WI38 (cell line): ENCODE measurements around the gene ITPRID2.

ENCODE experiments used
- H3K4me3 ChIP-seq: 2 replicates; pipeline ENCODE4 v1.5.1; 2011; ENCODE audit warnings: low read depth, mild to moderate bottlenecking, control low read depth, low read length
- TF ChIP-seq, protein P1 (sequence below): IDR thresholded peaks from 2 replicates; pipeline ENCODE4 v1.5.1; 2012; ENCODE audit warnings: low read depth, mild to moderate bottlenecking, control low read depth, low read length

The ITPRID2 gene

DNA sequence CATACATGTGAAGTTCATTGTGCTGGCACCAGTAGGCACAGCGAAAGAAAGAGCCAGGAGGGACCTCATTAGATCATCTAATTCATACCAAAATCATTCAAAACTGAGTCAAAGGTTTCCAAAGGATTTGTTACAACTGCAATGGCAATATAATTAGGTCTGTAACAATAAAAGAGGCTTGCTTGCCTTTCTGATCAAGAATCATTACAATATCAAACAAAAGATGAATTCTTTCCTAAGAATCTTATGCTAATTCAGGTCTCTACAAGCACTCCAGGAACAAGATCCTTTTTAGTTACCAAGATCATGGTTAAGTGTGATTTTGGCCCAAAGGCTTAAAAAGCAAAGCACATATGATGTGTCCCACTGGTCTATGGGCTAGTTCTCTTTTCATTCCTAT is 41.9 kb upstream of the ITPRID2 start:
- H3K4me3 ChIP-seq: no peak overlapping the region
- TF ChIP-seq, protein P1, sequence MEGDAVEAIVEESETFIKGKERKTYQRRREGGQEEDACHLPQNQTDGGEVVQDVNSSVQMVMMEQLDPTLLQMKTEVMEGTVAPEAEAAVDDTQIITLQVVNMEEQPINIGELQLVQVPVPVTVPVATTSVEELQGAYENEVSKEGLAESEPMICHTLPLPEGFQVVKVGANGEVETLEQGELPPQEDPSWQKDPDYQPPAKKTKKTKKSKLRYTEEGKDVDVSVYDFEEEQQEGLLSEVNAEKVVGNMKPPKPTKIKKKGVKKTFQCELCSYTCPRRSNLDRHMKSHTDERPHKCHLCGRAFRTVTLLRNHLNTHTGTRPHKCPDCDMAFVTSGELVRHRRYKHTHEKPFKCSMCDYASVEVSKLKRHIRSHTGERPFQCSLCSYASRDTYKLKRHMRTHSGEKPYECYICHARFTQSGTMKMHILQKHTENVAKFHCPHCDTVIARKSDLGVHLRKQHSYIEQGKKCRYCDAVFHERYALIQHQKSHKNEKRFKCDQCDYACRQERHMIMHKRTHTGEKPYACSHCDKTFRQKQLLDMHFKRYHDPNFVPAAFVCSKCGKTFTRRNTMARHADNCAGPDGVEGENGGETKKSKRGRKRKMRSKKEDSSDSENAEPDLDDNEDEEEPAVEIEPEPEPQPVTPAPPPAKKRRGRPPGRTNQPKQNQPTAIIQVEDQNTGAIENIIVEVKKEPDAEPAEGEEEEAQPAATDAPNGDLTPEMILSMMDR: no peak

GRCh38 chr2:181850936-181851560 is 40.5 kb upstream of the ITPRID2 start:
- TF ChIP-seq, protein P1: no peak
- H3K4me3 ChIP-seq: no peak overlapping the region

- TF ChIP-seq, protein P1: no peak
- H3K4me3 ChIP-seq: no peak overlapping the region
Measured at GRCh38 chr2:181851726-181852125, 39.8 kb upstream of the ITPRID2 start.

- no peak overlapping the region for H3K4me3 ChIP-seq
- TF ChIP-seq, protein P1: no peak
Measured at GRCh38 chr2:181853696-181854095, 37.8 kb upstream of the ITPRID2 start.

- no peak overlapping the region for H3K4me3 ChIP-seq
- TF ChIP-seq, protein P1: no peak
Measured at GRCh38 chr2:181857483-181857882, 34.0 kb upstream of the ITPRID2 start.

DNA sequence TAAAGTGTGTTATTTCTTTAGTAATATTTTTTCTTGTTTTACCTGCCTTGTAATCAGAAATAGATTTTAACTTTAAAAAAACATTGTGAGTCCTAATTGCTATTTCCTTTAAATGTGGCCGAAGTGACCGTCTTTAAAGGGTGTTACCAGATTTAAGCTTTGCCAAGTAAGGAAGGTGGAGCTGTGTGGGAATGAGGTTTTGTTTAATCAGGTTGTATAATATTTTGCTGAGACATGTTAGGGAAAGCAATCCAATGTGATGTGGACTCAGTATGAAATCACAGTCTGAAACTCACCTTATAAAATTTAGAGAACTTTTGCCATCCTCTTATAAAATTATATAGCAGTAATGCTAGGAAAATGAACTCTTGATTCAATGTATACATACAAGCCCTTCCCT is 32.9 kb upstream of the ITPRID2 start:
- H3K4me3 ChIP-seq: no peak overlapping the region
- TF ChIP-seq, protein P1: no peak

DNA sequence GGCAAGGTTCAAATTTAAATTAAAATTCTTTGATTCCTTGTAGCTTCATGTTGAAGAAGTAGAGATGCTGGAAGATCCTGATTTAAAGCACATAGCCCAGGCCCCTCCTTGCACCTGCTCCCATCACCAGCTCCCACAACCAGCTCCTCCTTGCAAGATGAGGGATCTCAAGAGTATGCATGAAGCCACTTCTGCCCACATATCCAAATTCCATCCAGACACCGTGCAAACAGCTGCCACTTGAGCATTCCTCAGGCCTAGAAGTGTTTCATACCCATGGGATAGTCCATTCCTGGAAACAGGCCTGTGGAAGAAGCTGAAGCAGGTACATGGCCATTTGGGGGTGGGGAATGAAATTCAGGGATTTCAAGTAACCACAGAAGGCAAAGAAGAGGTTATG is 32.4 kb upstream of the ITPRID2 start:
- H3K4me3 ChIP-seq: no peak overlapping the region
- TF ChIP-seq, protein P1: no peak
